PFSK-1 (cell line): ENCODE data around the gene S100P.

Experiments used
- POLR2AphosphoS5 ChIP-seq: IDR thresholded peaks from 2 replicates; pipeline ENCODE4 v1.6.1; 2012; ENCODE audit warnings: low read depth, mild to moderate bottlenecking, control low read depth, low read length, moderate library complexity
- REST ChIP-seq, 2 experiments: IDR thresholded peaks; 2 replicates each; pipeline versions ENCODE4 v1.6.1 to v1.8.0; 2011 to 2012; ENCODE audit warnings: low read depth in 2 of 2, low read length in 2 of 2, control low read depth in 1 of 2, inconsistent platforms in 1 of 2, mild to moderate bottlenecking in 1 of 2, moderate library complexity in 1 of 2; ENCODE audit not compliant: insufficient read depth in 1 of 2
- SIN3A ChIP-seq: IDR thresholded peaks from 2 replicates; pipeline ENCODE4 v1.6.1; 2012; ENCODE audit warnings: mild to moderate bottlenecking, low read length, moderate library complexity, borderline replicate concordance; ENCODE audit not compliant: insufficient read depth
- TAF1 ChIP-seq: IDR thresholded peaks from 2 replicates; pipeline ENCODE4 v1.6.1; 2012; ENCODE audit warnings: low read length, control low read depth, borderline replicate concordance; ENCODE audit not compliant: insufficient read depth

- no peak for TF ChIP-seq POLR2AphosphoS5
- TF ChIP-seq REST (IDR thresholded peaks at IDR 0.05; ENCODE audit: insufficient read depth in 1 of 2, low read depth in 2 of 2, low read length in 2 of 2) = no peak
- no peak for TF ChIP-seq TAF1
- TF ChIP-seq SIN3A = no peak
Measured at GRCh38 chr4:6687947-6688878, 5.5 kb upstream of the S100P start.
